ENCODE measurements around the gene CCNL2. TPM values are rescaled to one million over a fixed set of nuclear protein-coding genes. Genes with fewer than 3 reads are reported as not detected.

CCNL2 gene
- total RNA-seq, 4 donors from 2014 or later: 122 to 249 (median 142) TPM

GRCh38 chr1:1341549-1342021, 57.5 kb downstream of the CCNL2 start:
- H3K4me3 ChIP-seq (ENCODE audit: low read depth, poor library complexity, severe bottlenecking): no peak overlapping the region
- DNase-seq (ENCODE audit: low spot score in 2 of 2): no peak
- intact Hi-C loops (cut with DNase I; ENCODE audit: low total_unique reads): no loop called here
- no peak for TF ChIP-seq CTCF (IDR thresholded peaks at IDR 0.05)
- no peak for TF ChIP-seq POLR2A (IDR thresholded peaks at IDR 0.05)
- WGBS, 2 donors: 92 to 96% methylated on average over 16 to 17 of the region's 17 CpGs

GRCh38 chr1:1340791-1341548, 58.2 kb downstream of the CCNL2 start:
- no peak for TF ChIP-seq CTCF (IDR thresholded peaks at IDR 0.05)
- no peak for TF ChIP-seq POLR2A (IDR thresholded peaks at IDR 0.05)
- no peak for DNase-seq (ENCODE audit: low spot score in 2 of 2)
- intact Hi-C loops (cut with DNase I; ENCODE audit: low total_unique reads): no loop called here
- WGBS, 2 donors: 91% methylated on average over 34 to 36 of the region's 36 CpGs
- H3K4me3 ChIP-seq (ENCODE audit: low read depth, poor library complexity, severe bottlenecking): no peak overlapping the region

GRCh38 chr1:1340185-1340584, 59.0 kb downstream of the CCNL2 start:
- DNase-seq (ENCODE audit: low spot score in 2 of 2): no peak
- TF ChIP-seq POLR2A (IDR thresholded peaks at IDR 0.05) (no peak), CTCF (IDR thresholded peaks at IDR 0.05) (no peak)
- intact Hi-C loops (cut with DNase I; ENCODE audit: low total_unique reads): no loop called here
- WGBS, 2 donors: 77 to 84% methylated on average over 23 of the region's 23 CpGs
- no peak overlapping the region for H3K4me3 ChIP-seq (ENCODE audit: low read depth, poor library complexity, severe bottlenecking)

GRCh38 chr1:1338278-1338677, 60.9 kb downstream of the CCNL2 start:
- H3K4me3 ChIP-seq (ENCODE audit: low read depth, poor library complexity, severe bottlenecking): no peak overlapping the region
- no peak for DNase-seq (ENCODE audit: low spot score in 2 of 2)
- intact Hi-C loops (cut with DNase I; ENCODE audit: low total_unique reads): no loop called here
- TF ChIP-seq CTCF (IDR thresholded peaks at IDR 0.05) (no peak), POLR2A (IDR thresholded peaks at IDR 0.05) (no peak)
- 93 to 95% methylated on average over 36 of the region's 36 CpGs for WGBS, 2 donors

- WGBS, 2 donors: 81 to 86% methylated on average over 17 to 18 of the region's 18 CpGs
- no peak overlapping the region for H3K4me3 ChIP-seq (ENCODE audit: low read depth, poor library complexity, severe bottlenecking)
- no peak for DNase-seq (ENCODE audit: low spot score in 2 of 2)
- intact Hi-C loops (cut with DNase I; ENCODE audit: low total_unique reads): no loop called here
- TF ChIP-seq CTCF (IDR thresholded peaks at IDR 0.05): no peak
- TF ChIP-seq POLR2A (IDR thresholded peaks at IDR 0.05): no peak
Measured at GRCh38 chr1:1337793-1338147, 61.4 kb downstream of the CCNL2 start.

Data from lower leg skin (tissue), 4 donors.